Lower leg skin (tissue), 4 donors: ENCODE results near the gene RNH1. TPM values are rescaled to one million over a fixed set of nuclear protein-coding genes. Genes with fewer than 3 reads are reported as not detected.

ENCODE experiments used
- DNase-seq, 2 donors: peaks; one replicate each; pipeline ENCODE4 v3.0.0-alpha.2; 2019; ENCODE audit warnings: low spot score in 2 of 2
- H3K4me3 ChIP-seq: fragments of 200-600 bp; sonication (generic); 2 replicates; pipeline ENCODE4 v1.5.1; 2017; ENCODE audit warnings: mild to moderate bottlenecking, low read depth; ENCODE audit not compliant: poor library complexity, severe bottlenecking
- POLR2A ChIP-seq, 2 donors: fragments of 450-650 bp; IDR thresholded peaks; one replicate each; pipeline ENCODE4 v1.6.1; 2016 to 2017; ENCODE audit warnings: antibody characterized with exemption in 2 of 2, mild to moderate bottlenecking in 1 of 2, moderate library complexity in 1 of 2
- WGBS, 2 donors: methylation state at CpG; one replicate each; pipeline ENCODE4 v1.1.5; 2018; 5-methylcytosine and 5-hydroxymethylcytosine counted together
- intact Hi-C: fragments of 100-400 bp; cut with DNase I; formaldehyde crosslinking; loops from one replicate; pipeline ENCODE4 v1.15.0; 2023; ENCODE audit warnings: low total_unique reads
- total RNA-seq, 4 donors: library from RNA; depleted of rRNA; stranded (reverse); fragments of >200 nt; gene quantifications; one replicate each; pipeline ENCODE4 v1.1.0, GENCODE V29; 2016
- TF ChIP-seq, protein P1 (sequence below), 3 donors: fragments of 450-650 bp; IDR thresholded peaks; one replicate each; pipeline ENCODE4 v1.5.1; 2016; ENCODE audit warnings: antibody characterized with exemption in 3 of 3, mild to moderate bottlenecking in 3 of 3, moderate library complexity in 2 of 3

RNH1 gene
- total RNA-seq, 4 donors from 2014 or later: 419 to 465 (median 446) TPM

DNA sequence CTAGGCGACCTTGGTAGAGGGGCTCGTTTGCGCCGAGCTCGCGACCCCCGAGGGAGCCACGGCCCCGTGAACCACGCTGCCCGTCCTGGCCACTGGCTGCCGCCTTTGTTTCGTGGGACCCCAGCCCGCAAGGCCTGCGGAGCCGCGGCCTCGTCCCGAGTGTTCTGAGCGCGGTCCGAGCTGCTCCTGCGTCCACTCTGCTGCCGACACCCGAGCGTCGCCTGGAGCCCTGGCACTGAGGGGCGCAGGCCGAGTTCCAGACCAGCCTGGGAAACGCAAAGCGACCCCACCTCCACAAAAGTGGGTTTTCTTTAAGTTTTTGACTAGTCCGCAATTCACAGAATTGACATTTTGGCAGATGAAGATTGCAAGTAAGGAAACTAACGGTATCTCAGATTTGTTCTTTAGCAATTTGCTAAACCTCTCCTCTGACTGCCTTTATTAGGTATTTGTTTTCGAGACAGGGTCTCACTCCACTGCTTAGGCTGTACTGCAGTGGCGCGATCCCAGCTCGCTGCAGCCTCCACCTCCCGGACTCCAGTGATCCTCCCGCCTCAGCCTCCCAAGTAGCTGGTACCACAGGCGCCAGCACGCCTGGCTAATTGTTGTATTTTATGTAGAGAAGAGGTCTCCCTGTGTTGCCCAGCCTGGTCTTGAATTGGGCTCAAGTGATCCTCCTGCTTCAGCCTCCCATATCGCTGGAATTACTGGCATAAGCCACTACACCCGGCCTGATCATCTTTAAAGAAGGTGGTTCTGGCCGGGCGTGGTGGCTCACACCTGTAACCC lies 879 bp upstream of the RNH1 start:
- DNase-seq: no peak
- WGBS, 2 donors: 47 to 48% methylated on average over 34 to 44 of the region's 45 CpGs
- peak overlapping the region; percentile 28 for H3K4me3 ChIP-seq
- intact Hi-C loops: loop anchor here (10.0 kb wide), 1 partner anchor 103 kb away; no protein-coding TSS in a partner anchor
- no peak for TF ChIP-seq POLR2A (IDR thresholded peaks at IDR 0.05)
- TF ChIP-seq, protein P1, sequence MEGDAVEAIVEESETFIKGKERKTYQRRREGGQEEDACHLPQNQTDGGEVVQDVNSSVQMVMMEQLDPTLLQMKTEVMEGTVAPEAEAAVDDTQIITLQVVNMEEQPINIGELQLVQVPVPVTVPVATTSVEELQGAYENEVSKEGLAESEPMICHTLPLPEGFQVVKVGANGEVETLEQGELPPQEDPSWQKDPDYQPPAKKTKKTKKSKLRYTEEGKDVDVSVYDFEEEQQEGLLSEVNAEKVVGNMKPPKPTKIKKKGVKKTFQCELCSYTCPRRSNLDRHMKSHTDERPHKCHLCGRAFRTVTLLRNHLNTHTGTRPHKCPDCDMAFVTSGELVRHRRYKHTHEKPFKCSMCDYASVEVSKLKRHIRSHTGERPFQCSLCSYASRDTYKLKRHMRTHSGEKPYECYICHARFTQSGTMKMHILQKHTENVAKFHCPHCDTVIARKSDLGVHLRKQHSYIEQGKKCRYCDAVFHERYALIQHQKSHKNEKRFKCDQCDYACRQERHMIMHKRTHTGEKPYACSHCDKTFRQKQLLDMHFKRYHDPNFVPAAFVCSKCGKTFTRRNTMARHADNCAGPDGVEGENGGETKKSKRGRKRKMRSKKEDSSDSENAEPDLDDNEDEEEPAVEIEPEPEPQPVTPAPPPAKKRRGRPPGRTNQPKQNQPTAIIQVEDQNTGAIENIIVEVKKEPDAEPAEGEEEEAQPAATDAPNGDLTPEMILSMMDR (IDR thresholded peaks at IDR 0.05): no peak

DNA sequence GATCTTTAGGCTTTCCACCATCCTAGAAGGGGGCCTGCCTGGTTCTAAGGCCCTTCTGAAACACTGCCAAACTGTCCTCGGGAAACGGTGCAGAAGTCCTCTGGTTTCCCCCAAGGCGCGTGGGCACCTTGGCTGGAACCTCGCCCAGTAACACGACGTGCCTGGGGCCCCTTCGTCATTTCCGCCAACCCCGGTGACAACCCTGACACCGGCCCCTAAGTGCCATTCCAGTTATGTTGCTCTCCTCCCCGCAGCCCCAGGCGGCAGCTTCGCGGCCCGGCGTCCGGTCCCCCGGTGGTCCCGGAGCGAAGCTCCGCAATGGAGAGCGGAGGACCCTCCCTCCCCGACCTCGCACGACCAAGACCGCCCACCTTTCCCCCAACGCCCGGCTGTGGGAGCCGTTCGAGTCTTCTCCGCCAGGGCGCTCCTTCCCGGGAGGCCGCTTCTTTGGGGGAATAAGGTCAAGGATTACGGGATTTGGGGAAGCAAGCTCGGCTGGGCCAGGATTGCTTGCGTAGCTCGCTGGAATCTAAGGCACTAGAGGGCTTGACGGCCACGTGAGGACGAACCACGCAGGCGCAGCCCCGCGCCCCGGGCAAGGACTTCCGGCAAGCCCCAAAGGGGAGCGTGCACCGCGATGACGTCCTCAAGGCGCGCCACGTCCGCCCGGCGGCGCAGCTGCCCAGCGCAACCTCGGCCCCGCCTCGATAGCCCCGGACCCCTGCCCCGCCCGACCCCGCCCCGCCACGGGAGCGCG lies 626 bp downstream of the RNH1 start:
- peak in 1 of 2 donors; percentile 20 for TF ChIP-seq POLR2A (IDR thresholded peaks at IDR 0.05)
- TF ChIP-seq, protein P1 (IDR thresholded peaks at IDR 0.05): no peak
- intact Hi-C loops: loop anchor here (10.0 kb wide), 1 partner anchor 102 kb away; no protein-coding TSS in a partner anchor
- WGBS, 2 donors: 0% methylated on average over 15 to 52 of the region's 71 CpGs
- peak; percentile 96 to 100 for DNase-seq
- peak overlapping the region; percentile 77 for H3K4me3 ChIP-seq

DNA sequence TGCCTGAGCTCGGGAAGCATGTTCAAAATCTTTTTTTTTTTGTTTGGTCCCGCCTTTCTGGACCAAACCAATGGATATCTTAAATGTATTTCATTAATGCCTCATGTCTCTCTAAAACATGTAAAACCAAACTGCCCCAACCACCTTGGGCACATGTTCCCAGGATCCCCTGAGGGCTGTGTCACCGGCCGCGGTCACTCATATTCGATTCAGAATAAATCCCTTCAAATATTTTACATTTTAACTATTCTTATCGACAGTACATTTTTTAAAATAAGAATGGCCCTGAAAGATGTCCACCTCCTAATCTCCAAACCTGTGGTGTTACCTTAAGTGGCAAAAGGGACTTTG lies 2.1 kb downstream of the RNH1 start:
- no peak overlapping the region for H3K4me3 ChIP-seq
- WGBS, 2 donors: 44 to 49% methylated on average over 7 of the region's 7 CpGs
- TF ChIP-seq, protein P1 (IDR thresholded peaks at IDR 0.05): no peak
- no peak for TF ChIP-seq POLR2A (IDR thresholded peaks at IDR 0.05)
- intact Hi-C loops: loop anchor here (10.0 kb wide), 1 partner anchor 100 kb away; no protein-coding TSS in a partner anchor
- DNase-seq: peak in 1 of 2 donors; percentile 82

DNA sequence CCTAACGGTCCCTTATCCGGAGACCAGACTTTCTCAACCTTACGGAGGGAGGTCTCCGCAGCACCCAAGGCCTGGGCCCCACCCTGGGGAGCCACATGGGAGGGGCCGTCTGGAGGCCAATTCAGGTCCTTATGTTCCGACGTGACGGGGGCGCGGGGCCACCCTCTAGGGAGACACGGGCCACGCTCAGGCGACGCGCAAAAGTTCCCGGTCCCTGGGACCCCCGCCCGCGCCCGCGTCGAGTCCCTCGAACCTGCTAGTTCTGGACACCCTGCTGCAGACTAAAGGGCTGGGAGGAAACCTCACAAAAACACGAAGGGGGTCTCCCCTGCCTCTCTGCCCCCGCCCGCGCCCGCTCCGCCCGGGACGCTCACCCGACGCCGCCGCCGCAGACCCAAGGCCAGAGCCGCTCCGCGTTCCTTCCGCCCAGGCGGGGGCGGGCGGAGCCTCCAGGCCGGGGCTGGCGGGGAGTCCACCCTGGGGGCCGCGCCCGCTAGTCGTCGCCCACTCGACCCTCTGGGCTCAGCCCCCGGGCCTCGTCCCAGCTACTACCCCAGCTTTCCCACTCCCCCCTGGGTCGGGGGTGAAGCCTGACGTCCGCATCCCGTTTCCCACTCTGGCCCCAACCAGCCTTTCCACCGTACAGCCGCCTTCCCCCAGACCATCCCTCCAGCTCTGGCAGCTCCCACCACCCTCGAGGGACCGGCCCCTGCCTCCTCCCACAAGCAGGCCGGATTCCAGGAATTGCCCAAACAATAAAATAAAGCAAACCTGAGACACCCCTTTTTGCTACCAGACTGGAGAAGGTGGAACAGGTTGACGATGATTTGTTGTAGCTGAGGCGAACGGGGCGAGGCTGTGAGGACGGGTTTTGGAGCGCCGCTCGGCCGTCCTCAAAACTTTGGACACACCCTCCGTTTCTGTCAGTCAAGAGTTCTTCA lies 2.7 kb downstream of the RNH1 start:
- DNase-seq: peak; percentile 64 to 95
- intact Hi-C loops: loop anchor here (10.0 kb wide), 1 partner anchor 100 kb away; no protein-coding TSS in a partner anchor
- WGBS, 2 donors: 8 to 13% methylated on average over 50 to 72 of the region's 72 CpGs
- H3K4me3 ChIP-seq: peak overlapping the region; percentile 37
- TF ChIP-seq, protein P1 (IDR thresholded peaks at IDR 0.05): no peak
- no peak for TF ChIP-seq POLR2A (IDR thresholded peaks at IDR 0.05)
